GM12875 (cell line): ENCODE results near the gene CAMK2D.

Source experiments
- H3K4me3 ChIP-seq: one replicate; pipeline ENCODE4 v1.5.1; 2011; ENCODE audit warnings: low read depth, low read length, control low read depth
- CTCF ChIP-seq: IDR thresholded peaks from 2 replicates; pipeline ENCODE4 v1.5.1; 2011; ENCODE audit warnings: low read depth, mild to moderate bottlenecking, control low read depth, inconsistent platforms, low read length, moderate library complexity, borderline replicate concordance; ENCODE audit not compliant: insufficient read depth

CAMK2D gene

GRCh38 chr4:113588895-113589668, 172.5 kb downstream of the CAMK2D start:
- no peak overlapping the region for H3K4me3 ChIP-seq
- no peak for TF ChIP-seq CTCF

DNA sequence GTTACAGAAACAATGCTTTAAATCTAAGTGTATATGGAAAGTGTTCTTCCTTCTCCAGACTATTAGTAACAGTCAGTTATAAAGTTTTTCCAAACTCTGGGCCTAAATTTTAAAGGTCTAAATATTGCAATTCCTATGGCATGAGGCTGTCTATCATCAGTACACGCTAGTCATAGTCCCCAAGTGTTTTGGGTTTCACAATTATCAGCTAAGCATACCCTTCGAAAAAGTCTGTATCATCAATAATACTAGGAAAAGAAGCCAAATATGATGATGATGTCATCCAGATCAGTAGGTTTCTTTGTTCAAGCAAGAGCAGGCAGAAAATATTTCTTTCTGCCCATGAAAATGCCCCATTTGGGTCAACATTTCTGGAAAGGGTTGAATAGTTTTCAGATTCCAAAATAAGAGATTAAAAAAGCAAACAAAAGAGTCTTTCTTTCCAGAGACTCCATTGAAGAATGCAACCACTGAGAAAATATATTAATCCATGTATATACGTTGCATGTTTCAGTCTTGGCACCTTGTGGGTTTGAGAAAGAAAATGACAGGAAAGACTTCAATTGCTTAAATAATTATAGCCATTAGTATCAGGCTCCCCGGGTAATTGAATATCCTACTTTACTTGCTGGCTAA, 173.8 kb downstream of the CAMK2D start:
- TF ChIP-seq CTCF, result no peak
- H3K4me3 ChIP-seq, result no peak overlapping the region

GRCh38 chr4:113587156-113587555, 174.4 kb downstream of the CAMK2D start:
- no peak for TF ChIP-seq CTCF
- H3K4me3 ChIP-seq, result no peak overlapping the region

- no peak overlapping the region for H3K4me3 ChIP-seq
- TF ChIP-seq CTCF, result no peak
Observed at GRCh38 chr4:113586072-113586471, 175.5 kb downstream of the CAMK2D start.

- no peak overlapping the region for H3K4me3 ChIP-seq
- TF ChIP-seq CTCF, result no peak
Observed at GRCh38 chr4:113584407-113585150, 177.0 kb downstream of the CAMK2D start.

- no peak overlapping the region for H3K4me3 ChIP-seq
- TF ChIP-seq CTCF, result no peak
Observed at GRCh38 chr4:113582737-113583136, 178.8 kb downstream of the CAMK2D start.
